K562 (cell line): ENCODE results near the gene OPCML. TPM values are rescaled to one million over a fixed set of nuclear protein-coding genes. Genes with fewer than 3 reads are reported as not detected.

Experiments
- ATAC-seq: fragments of 200-7000 bp; cut with Tn5 transposase; 3 replicates; pipeline ENCODE4 v1.9.1; 2020; ENCODE audit warnings: moderate library complexity
- BruUV-seq: library from RNA; stranded (reverse); fragments of 400-500 nt; replicated peaks from 2 replicates; lab custom pipeline; 2021; lab: Mats Ljungman, UMichigan
- CTCF ChIA-PET: fragments of 300-600 bp; formaldehyde crosslinking; extraction: SDS; loops from one replicate; lab custom pipeline; 2021; ENCODE audit warnings: low intra/inter-chr PET ratio; lab: Yijun Ruan, JAX
- POLR2A ChIA-PET: fragments of 300-600, 350-650 bp; sonication (Branson Sonifier 250); formaldehyde crosslinking; extraction: SDS; loops from one replicate; lab custom pipeline; 2021; ENCODE audit warnings: antibody characterized with exemption, inconsistent platforms; lab: Yijun Ruan, JAX
- DNase-seq, 4 experiments: peaks; one replicate each; pipeline versions ENCODE4 v3.0.0 to v3.0.0-alpha.2; 2011 to 2018; ENCODE audit warnings: low spot score in 3 of 4, mixed read lengths in 3 of 4; ENCODE audit errors: extremely low read depth in 1 of 4
- FAIRE-seq: peaks from 2 replicates; lab custom pipeline; 2011; peaks lifted over from hg19 to GRCh38; lab: Jason Lieb, UNC
- H2AFZ ChIP-seq: 2 replicates; pipeline ENCODE4 v1.6.0; 2011; ENCODE audit warnings: low read depth, low read length, control low read depth, inconsistent platforms
- H3K27ac ChIP-seq: fragments of 200-600 bp; 3 replicates; pipeline ENCODE4 v1.8.0; 2011; ENCODE audit warnings: low read depth, mild to moderate bottlenecking, control low read depth, inconsistent platforms, low read length, moderate library complexity, mixed read lengths; ENCODE audit errors: extremely low read depth
- H3K27me3 ChIP-seq, 2 experiments: fragments of 300-600 bp in 1 of 2; 2 replicates in 1 of 2; 3 replicates in 1 of 2; pipeline versions ENCODE4 v1.6.0 to v1.8.0; 2011; ENCODE audit warnings: inconsistent platforms in 2 of 2, low read length in 2 of 2, mild to moderate bottlenecking in 1 of 2, mixed read lengths in 1 of 2, moderate library complexity in 1 of 2; ENCODE audit not compliant: control insufficient read depth in 2 of 2, insufficient read depth in 2 of 2
- H3K36me3 ChIP-seq: fragments of 300-600 bp; 3 replicates; pipeline ENCODE4 v1.8.0; 2011; ENCODE audit warnings: mild to moderate bottlenecking, low read length, inconsistent platforms; ENCODE audit not compliant: control insufficient read depth, insufficient read depth
- H3K4me1 ChIP-seq, 2 experiments: fragments of 200-600 bp in 1 of 2; replicated peaks in 1 of 2; 2 replicates in 1 of 2; 3 replicates in 1 of 2; pipeline versions ENCODE4 v1.5.1 to v1.8.0; 2011; ENCODE audit warnings: inconsistent platforms in 2 of 2, low read length in 2 of 2, mild to moderate bottlenecking in 1 of 2, mixed read lengths in 1 of 2, moderate library complexity in 1 of 2; ENCODE audit not compliant: control insufficient read depth in 2 of 2, insufficient read depth in 2 of 2
- H3K4me2 ChIP-seq: 2 replicates; pipeline ENCODE4 v1.6.1; 2011; ENCODE audit warnings: low read length, control low read depth, inconsistent platforms, mixed read lengths; ENCODE audit not compliant: insufficient read depth
- H3K4me3 ChIP-seq: fragments of 200-600 bp; sonication (generic), shearing (Covaris generic); 2 replicates; pipeline ENCODE4 v1.5.1; 2016; ENCODE audit warnings: control low read depth, inconsistent platforms
- H3K79me2 ChIP-seq: fragments of 200-600 bp; 3 replicates; pipeline ENCODE4 v1.8.0; 2011; ENCODE audit warnings: low read length, inconsistent platforms; ENCODE audit not compliant: control insufficient read depth, insufficient read depth
- H3K9ac ChIP-seq, 2 experiments: 2 replicates each; pipeline versions ENCODE4 v1.6.0 to v1.6.1; 2011; ENCODE audit warnings: low read depth in 2 of 2, low read length in 2 of 2, control low read depth in 1 of 2, inconsistent platforms in 1 of 2, mild to moderate bottlenecking in 1 of 2, mixed read lengths in 1 of 2; ENCODE audit not compliant: insufficient read depth in 1 of 2
- H3K9me1 ChIP-seq: one replicate; pipeline ENCODE4 v1.6.0; 2011; ENCODE audit warnings: inconsistent platforms, mild to moderate bottlenecking, low read length, moderate library complexity; ENCODE audit not compliant: control insufficient read depth, insufficient read depth
- H3K9me3 ChIP-seq: replicated peaks from 2 replicates; pipeline ENCODE4 v1.5.1; 2011; ENCODE audit warnings: low read depth, low read length, inconsistent platforms; ENCODE audit not compliant: control insufficient read depth, insufficient read depth
- H4K20me1 ChIP-seq: replicated peaks from 2 replicates; pipeline ENCODE4 v1.6.1; 2011; ENCODE audit warnings: low read length, inconsistent platforms, mixed read lengths; ENCODE audit not compliant: control insufficient read depth, insufficient read depth
- BRD4 ChIP-seq: fragments of 200-600 bp; sonication (generic); IDR thresholded peaks from 2 replicates; pipeline ENCODE4 v1.6.1; 2017; ENCODE audit warnings: inconsistent platforms
- POLR3G ChIP-seq: IDR thresholded peaks from 2 replicates; pipeline ENCODE4 v1.6.1; 2011; ENCODE audit not compliant: insufficient read length, insufficient replicate concordance; ENCODE audit errors: extremely low read depth
- RBM34 ChIP-seq: fragments of 200-400 bp; formaldehyde crosslinking; IDR thresholded peaks from 2 replicates; pipeline ENCODE4 v1.6.1; 2018; ENCODE audit warnings: low read length, borderline replicate concordance; ENCODE audit not compliant: insufficient read depth
- SMARCA5 ChIP-seq: fragments of 450-650 bp; IDR thresholded peaks from 2 replicates; pipeline ENCODE4 v1.6.1; 2016
- ZBTB11 ChIP-seq, 3 experiments: fragments of 200-800 bp in 1 of 3; fragments of 250-450 bp in 1 of 3; fragments of 450-650 bp in 1 of 3; sonication (Bioruptor Pico) in 1 of 3; sonication (Bioruptor generic) in 1 of 3; formaldehyde crosslinking in 1 of 3; IDR thresholded peaks; 2 replicates each; pipeline versions ENCODE4 v1.6.1 to v1.8.0; 2016 to 2022; ENCODE audit warnings: mild to moderate bottlenecking in 2 of 3, missing genetic modification characterization in 2 of 3, missing compliant biosample characterization in 1 of 3, moderate library complexity in 1 of 3
- in situ Hi-C: fragments of 300-500 bp; cut with MboI; formaldehyde crosslinking; loops from 4 replicates; pipeline ENCODE4 v1.15.0; 2018; ENCODE audit warnings: inconsistent platforms, mixed read lengths
- intact Hi-C: fragments of 100-400 bp; cut with micrococcal nuclease; formaldehyde crosslinking; loops from 2 replicates; pipeline ENCODE4 v1.14.2; 2022
- polyA plus RNA-seq, 8 experiments: library from polyadenylated mRNA; depleted of rRNA in 4 of 8; stranded (reverse) in 5 of 8; unstranded in 3 of 8; fragments of >200 nt; fragmentation: Nextera tagmentation in 2 of 8; fragmentation: Illumina TruSeq in 1 of 8; extraction: Ambion mirVana in 2 of 8; extraction: Trizol in 1 of 8; gene quantifications; 2 replicates each; pipeline versions ENCODE4 v1.2.1 to v1.2.3, GENCODE V29; 2011 to 2014; ENCODE audit warnings: inconsistent platforms in 1 of 8, missing spikeins in 1 of 8
- total RNA-seq, 7 experiments: library from RNA; depleted of rRNA in 6 of 7; stranded (reverse); fragments of >200 nt in 6 of 7; fragmentation: Illumina TruSeq in 2 of 7; extraction: Trizol in 2 of 7; gene quantifications; 2 replicates each; pipeline versions ENCODE4 v1.2.1 to v1.2.3, GENCODE V29; 2011 to 2021; ENCODE audit warnings: low replicate concordance in 1 of 7

Gene OPCML
- total and polyA plus RNA-seq, 9 of the 15 experiments (the other 6 are each of a cell fraction or from before 2014, with no cell fraction given), result not detected

- CTCF ChIA-PET, result no interaction called here
- DNase-seq, result no peak
- no peaks in the 10 kb centered on the region for H3K9me1 ChIP-seq
- H3K9ac ChIP-seq, result no peak overlapping the region
- no peak for FAIRE-seq
- in situ Hi-C loops (no loop called here), intact Hi-C loops (no loop called here)
- no peak overlapping the region for H2AFZ ChIP-seq
- H3K27ac ChIP-seq, result no peak overlapping the region
- TF ChIP-seq RBM34 (no peak), SMARCA5 (no peak), BRD4 (no peak), ZBTB11 (CRISPR knock-in tag; IDR thresholded peaks at IDR 0.05) (no peak), POLR3G (no peak)
- ATAC-seq, result no peak
- no peak overlapping the region for H3K4me3 ChIP-seq
- H3K4me2 ChIP-seq, result no peak overlapping the region
- H4K20me1 ChIP-seq, result no peaks in the 10 kb centered on the region
- no TSS peak for BruUV-seq
- H3K36me3 ChIP-seq, result no peaks in the 10 kb centered on the region
- no peaks in the 10 kb centered on the region for H3K27me3 ChIP-seq
- POLR2A ChIA-PET, result no interaction called here
- no peaks in the 10 kb centered on the region for H3K9me3 ChIP-seq
- no peaks in the 10 kb centered on the region for H3K79me2 ChIP-seq
- no peaks in the 10 kb centered on the region for H3K4me1 ChIP-seq
Observed at GRCh38 chr11:133216813-133217212, 315.5 kb downstream of the OPCML start.
